T-helper 9 cell (primary cell): ENCODE results near the gene TEX48.
A peak's percentile ranks its signal among the peaks of the same experiment; 100 is the strongest.

Experiments
- DNase-seq: peaks from one replicate; pipeline ENCODE4 v3.0.0-alpha.2; 2020

The TEX48 gene

DNA sequence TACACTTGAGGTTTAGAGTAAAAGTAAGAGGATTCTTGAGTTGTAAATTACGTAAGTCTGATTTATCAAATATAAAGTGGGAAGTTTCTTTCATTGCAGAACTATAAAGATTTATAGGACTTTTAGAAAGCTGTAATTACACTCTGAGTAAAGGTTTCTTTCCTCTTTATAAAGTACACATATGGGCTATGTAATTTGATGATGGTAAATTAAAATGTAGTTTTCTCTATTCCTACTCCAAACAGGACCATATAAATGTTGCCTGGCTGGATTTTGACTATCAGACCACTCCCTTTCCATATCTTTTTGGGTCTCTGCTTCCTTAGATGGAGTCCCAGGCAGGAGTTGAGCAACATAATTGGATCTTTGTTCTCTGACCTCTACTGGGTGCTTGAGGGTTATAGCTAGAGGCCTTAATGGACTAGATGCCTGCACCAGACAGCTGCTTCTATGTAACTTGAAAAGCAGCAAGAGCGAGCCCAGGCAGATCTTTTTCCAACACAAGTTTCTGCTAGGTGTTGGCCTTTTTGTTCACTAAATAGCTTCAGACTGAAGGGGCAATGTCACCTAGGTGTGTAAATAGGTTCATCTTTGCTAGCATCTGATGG lies 11.4 kb upstream of the TEX48 start:
- no peak for DNase-seq

DNA sequence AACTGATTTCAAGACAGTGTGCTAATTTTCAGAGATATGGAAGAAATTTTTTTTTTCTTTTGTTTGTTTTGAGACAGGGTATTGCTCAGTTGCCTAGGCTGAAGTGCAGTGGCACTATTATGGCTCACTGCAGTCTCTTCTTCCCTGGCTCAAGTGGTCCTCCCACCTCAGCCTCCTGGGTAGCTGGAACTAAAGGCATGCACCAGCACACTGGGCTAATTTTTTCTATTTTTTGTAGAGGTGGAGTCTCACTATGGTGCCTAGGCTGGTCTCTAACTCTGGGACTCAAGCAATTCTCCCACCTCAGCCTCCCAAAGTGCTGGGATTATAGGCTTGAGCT lies 9.9 kb upstream of the TEX48 start:
- no peak for DNase-seq

DNA sequence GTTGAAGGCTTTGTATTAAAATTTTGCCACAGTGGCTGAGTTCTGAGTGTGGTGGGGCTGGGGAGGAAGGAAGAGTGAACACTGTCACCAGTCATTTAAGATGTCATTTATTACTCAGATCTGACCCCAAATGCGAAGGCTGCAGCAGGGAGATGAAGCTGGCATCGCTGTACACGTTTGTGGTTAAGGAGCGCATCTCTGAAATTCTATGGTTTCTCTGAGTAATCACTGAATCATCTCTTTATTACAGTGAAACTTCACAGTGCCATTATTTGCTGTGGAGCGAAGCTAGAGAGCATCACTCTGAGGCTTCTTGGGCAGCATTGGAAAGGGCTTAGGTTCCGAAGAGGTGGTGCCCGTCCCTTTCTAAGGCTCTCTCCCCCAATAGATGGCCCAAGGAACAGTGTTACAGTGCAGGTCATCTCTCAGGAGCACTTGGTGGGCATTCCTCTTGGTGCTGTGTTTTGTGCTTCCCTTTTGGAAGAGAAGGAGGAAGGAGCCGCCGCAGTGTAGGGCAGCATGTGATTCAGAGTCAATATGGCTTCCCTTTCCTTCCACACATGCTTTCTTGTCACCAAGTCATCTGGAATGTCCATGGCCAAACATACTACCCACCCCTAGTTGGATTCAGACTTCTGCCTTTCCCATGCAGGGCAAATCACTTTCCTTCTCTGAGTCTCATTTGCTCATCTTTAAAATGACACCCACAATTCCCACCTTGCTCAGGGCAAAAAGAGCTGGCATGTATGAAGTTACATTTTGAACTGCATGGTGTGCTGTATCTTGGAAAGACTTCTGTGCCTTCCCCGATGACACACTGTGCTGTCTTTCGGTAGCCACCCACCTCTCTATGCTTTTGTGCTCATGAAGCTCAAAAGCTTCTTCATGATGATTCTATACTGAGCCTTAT lies 9.3 kb upstream of the TEX48 start:
- DNase-seq, result peak; percentile 32

DNA sequence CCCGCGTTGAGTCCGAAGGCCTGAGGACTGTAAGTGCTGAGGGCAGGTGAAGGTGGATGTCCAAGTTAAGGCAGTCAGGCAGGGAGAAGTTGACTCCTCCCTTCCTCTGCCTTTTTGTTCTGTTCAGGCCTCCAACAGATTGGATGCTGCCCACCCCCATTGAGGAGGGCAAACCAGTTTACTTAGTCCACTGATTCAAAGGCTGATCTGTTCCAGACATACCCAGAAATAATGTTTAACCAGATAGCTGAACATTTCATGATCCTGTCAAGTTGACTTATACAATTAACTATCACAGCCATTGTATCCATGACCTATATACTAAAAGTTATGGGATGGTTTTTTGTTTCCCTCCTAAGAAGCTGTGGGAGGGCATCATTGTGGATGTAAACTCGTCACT lies 8.3 kb upstream of the TEX48 start:
- no peak for DNase-seq

DNA sequence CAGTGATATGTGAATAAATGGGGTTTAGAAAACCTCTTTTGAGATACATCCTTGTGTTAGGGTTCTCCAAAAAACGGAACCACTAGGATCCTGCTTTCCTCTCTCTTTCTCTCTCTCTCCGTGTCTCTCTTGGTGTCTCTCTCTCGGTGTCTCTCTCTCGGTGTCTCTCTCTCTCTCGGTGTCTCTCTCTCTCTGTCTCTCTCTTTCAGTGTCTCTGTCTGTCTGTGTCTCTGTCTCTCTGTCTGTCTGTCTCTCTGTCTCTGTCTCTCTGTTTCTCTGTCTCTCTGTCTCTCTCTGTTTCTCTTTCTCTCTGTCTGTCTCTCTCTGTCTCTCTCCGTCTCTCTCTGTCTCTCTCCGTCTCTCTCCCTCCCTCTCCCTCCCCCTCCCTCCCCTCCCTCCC lies 7.8 kb upstream of the TEX48 start:
- no peak for DNase-seq

DNA sequence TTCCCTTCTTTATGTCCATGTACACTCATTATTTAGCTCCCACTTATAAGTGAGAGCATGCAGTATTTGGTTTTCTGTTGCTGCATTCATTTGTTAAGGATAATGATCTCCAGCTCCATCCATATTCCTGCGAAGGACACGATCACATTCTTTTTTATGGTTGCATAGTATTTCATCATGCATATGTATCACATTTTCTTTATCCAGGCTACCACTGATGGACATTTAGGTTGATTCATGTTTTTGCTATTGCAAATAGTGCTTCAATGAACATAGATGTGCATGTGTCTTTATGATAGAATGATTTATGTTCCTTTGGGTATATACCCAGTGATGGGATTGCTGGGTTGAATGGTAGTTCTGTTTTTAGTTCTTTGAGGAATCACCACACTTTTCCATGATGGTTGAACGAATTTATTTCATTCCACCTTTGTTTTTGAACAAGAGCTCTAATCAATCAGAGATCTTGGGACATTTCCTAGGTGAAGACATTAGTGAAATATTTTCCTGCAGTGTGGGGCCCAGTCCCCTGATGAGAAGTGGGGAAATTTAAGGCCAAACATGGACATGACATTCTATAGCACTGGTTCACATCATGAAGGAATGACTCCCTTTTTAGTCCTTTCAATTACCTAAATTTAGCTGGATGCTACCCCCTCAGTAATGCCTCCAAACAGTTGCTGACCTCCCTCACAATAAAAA lies 7.1 kb upstream of the TEX48 start:
- no peak for DNase-seq

DNA sequence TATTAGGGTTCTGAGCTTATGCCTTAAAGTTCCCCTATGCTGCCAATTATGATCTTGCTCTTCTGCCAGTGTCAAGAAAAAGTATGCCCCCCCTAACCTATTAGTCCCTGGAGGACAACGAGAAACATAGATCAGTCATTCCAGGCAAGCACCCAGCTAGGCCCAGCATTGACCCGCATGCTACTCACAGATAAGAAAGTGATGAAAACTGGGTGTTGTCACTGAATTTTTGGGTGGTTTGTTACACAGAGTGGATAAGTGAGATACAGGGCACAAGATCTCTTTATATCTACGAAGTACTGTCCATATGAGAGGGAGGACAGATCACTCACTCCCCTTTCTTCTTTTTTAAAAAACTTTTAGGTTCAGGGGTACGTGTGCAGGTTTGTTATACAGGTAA lies 6.4 kb upstream of the TEX48 start:
- DNase-seq, result no peak

DNA sequence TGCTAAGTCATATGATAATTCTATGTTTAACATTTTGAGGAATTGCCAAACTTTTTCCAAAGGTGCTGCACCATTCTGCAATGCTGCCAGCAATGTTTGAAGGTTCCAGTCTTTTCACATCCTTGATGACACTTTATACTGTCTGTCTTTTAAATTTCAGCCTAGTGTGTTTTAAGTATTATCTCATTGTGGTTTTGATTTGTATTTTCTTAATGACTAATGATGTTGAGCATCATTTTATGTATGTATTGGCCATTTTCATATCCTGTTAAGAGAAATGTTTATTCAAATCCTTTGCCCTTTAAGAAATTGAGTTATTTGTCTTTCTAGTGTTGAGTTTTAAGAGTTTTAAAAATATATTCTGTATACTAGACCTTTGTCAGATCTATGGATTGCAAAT lies 5.0 kb upstream of the TEX48 start:
- DNase-seq, result no peak

DNA sequence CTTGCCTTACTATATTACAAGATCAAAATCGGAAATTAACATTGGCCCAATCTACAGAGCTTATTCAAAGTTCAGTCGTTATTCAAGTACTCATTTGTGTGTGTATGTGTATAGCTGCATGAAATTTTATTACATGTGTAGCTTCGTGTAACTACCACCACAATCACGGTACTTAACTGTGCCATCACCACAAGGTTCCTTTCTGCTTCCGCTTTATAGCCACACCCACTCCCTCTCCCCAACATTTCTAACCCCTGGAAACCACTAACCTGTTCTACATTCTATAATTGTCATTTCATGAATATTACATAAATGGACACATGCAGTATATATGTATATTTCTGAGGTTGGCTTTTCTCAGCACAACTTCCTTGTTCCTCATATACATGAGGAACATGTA lies 4.0 kb upstream of the TEX48 start:
- no peak for DNase-seq

DNA sequence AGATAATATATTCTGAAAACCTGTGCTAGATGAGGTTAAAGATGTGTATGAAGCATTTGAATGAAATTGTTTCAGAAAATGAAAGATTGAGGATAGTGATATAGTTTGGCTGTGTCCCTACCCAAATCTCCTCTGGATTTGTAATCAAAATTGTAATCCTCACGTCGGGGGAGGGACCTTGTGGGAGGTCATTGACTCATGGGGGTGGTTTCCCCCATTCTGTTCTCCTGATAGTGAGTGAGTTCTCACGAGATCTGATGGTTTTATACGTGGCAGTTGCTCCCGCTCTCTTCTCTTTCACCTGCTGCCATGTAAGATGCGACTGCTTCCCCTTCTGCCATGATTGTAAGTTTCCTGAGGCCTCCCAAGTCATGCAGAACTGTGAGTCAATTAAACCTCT lies 2.0 kb upstream of the TEX48 start:
- no peak for DNase-seq

DNA sequence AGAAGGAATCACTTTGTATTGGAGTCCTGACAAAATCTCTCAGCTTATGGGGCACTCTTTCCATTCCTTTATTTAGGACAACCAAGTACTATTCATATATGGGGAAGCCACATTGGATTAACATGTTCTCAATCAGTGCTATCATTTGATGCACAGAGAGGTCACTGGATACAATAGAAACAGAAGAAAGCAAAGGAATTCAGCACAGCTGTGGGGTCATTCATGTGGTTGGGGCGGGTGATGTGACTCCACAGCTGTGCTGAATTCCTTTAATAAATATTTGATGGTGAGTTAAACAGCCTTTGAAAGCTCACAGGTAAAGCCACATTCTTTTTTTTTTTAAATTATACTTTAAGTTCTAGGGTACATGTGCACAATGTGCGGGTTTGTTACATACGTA lies 854 bp upstream of the TEX48 start:
- no peak for DNase-seq

DNA sequence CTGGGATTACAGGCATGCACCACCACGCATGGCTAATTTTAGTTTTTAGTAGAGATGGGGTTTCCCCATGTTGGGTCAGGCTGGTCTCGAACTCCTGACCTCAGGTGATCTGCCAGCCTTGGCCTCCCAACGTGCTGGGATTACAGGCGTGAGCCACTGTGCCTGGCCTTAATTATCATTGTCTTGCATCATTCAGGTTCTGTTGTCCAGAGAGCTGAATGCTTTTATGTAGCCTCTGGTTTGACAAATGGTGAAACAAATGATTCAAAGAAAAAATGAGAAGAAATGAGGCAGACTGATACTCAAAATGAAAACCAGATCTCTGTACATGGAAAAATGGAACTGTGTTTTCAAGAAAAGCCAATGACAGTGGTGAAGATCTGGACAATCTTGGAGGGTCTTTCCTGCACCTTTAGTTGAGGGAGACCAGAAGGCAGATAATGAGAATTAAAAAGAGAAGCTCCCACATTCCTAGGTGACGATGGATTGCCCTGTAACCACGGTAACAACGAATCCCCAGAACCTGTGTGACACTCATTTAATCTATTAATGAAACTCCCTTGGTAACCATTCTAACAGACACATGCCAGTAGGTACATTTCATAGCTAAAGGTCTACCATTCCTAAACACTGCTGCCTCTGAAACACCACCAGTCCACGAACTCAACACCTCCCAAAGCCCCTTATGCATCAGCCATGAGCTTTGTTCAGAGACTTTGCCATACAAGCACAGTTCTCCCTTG lies 1.6 kb downstream of the TEX48 start:
- DNase-seq, result no peak

DNA sequence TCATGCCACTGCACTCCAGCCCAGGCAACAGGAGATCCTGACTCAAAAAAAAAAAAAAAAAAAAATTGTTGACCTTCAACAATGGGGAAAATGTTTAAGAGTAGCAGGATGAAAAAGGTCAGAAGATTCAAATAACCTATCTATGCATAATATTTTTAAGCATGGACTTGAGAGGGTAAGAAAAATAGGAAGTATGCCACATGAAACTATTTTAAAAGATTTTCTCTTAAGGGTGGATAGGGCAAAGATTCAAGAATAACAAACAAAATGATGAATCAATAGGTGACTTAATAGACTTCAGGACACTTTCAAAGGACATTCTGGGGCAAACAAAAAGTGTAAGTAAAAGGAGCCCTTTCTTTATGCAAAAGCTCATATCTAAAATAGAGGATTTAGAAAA lies 3.2 kb downstream of the TEX48 start:
- DNase-seq, result no peak

DNA sequence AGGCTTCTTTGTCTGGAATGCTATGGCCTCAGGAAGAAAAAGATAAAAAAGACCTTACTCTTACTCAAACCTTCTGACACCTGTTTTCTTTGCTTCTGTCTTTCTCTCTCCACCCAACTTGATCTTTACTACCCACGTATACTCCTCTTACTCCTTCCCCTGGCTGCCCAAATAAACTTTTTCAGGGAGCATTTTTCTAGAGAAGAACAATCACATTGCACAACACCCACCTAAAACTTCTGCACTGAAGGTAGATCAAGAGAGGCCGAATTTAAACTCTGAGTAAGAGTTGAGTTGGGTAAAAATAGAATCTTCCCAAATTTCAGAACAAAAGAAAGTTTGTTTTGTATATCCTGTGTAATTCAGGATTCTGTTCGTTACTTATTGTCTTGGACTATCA lies 3.9 kb downstream of the TEX48 start:
- DNase-seq, result no peak

DNA sequence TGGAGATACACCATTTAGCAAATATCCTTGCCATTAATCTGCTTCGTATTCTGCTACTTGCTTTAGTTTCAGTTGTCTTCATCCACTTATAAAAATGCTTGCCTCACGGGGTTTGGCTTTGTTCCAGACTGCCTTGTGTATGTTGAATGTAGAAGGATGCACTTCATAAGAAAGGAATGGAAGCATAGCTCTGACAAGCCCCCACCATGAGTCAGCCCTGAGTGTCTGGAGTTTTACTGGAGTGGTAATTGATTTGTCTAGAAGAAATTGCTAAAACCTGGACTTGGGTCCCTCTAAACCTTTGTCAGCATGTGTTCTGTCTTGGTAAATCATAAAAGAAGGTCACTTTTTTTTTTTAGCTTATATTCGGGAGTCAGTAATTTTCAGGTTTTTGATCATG lies 4.6 kb downstream of the TEX48 start:
- DNase-seq, result no peak

DNA sequence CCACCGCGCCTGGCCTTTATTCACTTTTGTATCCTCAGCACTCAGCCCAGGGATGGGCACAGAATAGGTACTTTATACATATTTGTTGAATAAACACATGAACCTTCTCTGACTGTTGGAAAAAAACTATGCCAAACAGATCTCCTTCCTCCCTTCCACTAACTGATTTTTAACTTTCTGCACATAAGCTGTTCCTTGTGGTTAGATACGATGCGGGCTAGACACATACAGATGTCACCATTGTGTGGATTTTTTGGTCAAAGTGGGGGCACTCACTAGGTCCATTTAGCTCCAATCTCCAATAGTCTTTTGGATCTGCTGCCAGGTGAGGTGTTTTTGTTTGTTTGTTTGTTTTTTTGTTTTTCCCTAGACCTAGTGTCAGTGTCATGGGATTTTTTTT lies 5.1 kb downstream of the TEX48 start:
- no peak for DNase-seq

DNA sequence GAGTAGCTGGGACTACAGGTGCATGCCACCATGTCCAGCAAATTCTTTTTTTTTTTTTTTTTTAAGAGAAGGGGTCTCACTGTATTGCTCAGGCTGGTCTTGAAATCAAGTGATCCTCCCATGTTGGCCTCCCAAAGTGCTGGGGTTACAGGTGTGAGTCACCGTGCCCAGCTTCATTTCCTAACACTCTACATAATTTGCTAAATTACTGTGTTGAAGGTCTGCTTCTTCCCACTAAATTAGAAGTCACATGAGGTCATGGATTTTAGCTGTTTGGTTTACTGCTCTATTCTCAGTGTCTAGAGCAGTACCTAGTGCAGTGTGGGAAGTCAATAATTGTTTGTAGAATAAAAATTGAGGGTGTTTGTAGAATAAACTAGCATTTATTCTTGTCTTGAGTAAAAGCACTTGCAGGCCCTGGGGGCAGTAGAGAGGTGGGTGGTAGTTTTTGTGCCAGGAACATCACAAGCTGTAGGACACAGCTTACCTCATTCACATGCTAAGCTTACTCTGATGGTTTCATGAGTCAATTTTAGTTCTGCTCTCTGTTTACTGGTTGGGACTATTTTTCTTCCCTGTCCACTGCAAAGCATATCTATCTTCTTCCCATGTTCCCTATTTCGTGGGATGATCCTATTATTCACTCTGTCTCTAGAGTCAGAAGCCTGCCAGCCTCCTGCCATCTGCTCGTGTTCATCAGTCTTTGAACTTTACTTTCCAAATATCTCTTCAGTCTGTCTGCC lies 7.0 kb downstream of the TEX48 start:
- DNase-seq, result no peak

DNA sequence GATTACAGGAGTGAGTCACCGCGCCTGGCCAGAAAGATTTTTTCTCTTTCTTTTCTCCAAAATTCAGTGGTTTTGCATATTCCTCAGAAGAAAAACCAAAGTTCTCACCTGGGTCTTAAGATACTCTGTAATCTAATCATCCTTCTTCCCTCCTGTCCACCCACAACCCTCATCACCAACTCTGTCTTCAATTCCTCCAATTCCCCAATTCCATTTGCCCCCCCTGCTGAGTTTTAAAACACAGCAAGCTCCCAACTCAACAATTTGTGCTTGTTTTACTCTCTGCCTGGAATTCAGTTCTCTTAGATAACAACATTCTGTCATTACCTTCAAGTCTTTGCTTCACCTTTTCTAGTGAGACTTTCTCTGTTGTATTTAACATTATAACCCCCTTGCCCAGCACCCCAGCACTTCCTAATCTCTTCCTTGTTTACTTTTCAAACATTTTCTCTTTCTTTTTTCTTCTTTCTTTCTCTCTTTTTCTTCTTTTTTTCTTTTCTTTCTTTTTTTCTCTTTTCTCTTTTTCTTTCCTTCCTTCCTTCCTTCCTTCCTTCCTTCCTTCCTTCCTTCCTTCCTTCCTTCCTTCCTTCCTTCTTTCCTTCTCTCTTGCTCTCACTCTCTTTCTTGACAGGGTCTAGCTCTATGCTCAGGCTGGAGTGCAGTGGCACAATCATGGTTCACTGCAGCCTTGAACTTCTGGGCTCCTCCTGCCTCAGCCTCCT lies 7.8 kb downstream of the TEX48 start:
- DNase-seq, result no peak

DNA sequence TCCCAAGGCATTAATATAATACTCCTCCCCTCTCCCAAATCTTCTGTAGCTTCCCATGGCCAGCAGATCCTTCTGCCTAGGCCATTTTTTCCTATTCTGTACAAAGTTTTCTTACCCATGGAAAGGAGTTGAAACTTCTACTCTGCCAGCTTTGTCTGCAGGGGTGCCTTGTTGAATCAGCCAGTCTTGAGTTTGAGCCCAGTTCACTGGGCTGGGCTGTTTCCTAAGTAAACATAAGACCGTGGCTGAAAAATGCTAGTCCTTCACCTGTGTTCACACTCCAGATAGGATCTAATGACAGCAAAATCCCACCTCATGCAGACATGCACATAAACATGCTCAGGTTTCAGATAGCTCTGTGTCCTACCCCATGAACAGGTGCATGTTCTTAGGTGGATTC lies 10.4 kb downstream of the TEX48 start:
- DNase-seq, result no peak

DNA sequence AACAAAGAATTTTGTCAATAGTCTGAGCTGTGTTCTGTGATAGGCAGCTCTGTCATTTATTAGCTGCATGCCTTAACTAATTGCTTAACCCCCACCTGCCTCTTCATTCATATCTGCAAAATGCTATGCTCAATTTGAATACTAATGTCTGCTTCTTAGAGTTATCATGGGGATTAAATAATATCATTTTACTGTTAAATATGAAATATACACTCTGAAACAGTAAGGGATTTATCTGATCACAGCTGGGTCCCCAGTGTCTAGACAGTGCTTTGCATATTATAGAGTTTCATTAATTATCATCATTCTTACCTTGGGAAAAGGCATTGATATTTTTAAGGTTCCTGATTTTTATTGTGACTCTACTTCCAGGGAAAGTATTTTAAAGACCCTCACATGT lies 12.0 kb downstream of the TEX48 start:
- DNase-seq, result no peak

DNA sequence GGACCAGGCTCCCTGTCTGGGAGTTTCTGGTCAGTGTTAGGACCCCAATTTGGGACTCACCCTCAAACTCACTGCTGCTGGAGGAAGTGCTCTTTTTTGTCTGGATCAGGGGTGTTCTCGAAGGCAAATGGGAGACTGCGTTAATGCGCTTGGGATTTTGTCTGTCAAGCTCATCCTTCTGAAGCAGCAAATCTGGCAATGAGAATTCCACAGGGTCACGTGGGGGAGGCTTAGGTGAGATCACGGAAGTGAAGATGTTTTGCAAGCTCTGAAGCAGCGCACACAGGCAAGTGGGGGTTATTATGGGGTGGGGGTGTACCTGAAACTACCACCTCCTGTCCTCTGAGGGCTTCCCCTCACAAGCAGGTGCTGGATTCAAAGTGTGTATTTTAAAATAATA lies 13.8 kb downstream of the TEX48 start:
- DNase-seq, result no peak

DNA sequence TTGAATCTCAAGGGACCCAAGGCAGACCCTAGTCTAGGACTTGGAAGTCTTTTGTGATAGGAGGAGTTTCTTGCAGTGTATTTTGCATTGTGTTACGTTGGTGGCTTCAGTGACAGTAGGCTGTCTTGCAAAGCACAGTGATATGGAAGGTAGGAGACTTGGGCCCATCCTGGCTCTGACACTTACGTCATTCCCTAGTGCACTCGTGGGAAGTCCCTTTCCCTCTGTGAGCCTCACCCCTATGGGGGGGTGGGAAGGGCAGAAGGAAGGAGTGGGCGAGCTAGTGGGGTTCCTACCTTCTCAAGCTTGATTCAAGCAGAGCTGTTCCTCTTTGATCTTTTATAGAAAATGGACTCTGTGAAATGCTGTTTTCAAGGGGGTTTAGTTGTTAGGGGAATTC lies 15.1 kb downstream of the TEX48 start:
- DNase-seq, result no peak
